Lower leg skin (tissue), 3 donors: ENCODE data around the gene FHL2.

Experiments
- POLR2A ChIP-seq, 2 donors: fragments of 450-650 bp; IDR thresholded peaks; one replicate each; pipeline ENCODE4 v1.6.1; 2016 to 2017; ENCODE audit warnings: antibody characterized with exemption in 2 of 2, mild to moderate bottlenecking in 1 of 2, moderate library complexity in 1 of 2
- TF ChIP-seq, protein P1 (sequence below), 3 donors: fragments of 450-650 bp; IDR thresholded peaks; one replicate each; pipeline ENCODE4 v1.5.1; 2016; ENCODE audit warnings: antibody characterized with exemption in 3 of 3, mild to moderate bottlenecking in 3 of 3, moderate library complexity in 2 of 3

DNA sequence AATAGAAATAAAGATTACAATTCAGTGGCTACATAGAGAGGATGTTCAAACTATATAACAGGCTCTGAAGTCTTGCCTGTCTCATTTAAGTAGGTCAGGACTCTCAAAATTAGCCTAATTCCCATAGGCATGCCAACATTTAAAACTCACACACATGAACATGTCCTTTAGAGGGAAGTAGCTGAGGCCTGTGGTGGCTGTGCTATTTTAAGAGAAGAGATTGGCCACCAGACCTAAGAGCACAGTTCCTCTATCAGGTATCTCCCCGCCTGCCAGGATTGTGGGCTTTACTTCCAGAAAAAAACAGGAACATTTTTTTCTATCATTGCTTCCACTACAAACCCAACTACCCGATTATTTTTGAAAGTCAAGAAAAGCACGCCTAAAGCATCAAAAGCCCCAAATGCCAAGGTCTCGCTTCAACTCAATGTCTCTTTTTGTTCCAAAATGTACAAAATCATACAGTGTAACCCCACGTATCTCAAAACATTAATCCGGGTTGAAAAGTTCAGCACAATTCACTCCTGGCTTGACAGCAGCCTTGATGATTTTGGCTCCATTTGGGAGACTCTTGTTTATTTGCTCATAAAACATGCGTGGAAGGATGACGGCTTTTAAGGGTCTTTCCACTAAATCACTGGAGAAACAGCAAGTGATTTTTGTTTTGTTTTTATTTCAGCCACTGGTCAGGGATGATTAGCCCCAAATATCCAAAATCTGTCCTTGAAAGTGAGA lies 15.3 kb downstream of the FHL2 start:
- TF ChIP-seq POLR2A (IDR thresholded peaks at IDR 0.05), result no peak
- TF ChIP-seq, protein P1, sequence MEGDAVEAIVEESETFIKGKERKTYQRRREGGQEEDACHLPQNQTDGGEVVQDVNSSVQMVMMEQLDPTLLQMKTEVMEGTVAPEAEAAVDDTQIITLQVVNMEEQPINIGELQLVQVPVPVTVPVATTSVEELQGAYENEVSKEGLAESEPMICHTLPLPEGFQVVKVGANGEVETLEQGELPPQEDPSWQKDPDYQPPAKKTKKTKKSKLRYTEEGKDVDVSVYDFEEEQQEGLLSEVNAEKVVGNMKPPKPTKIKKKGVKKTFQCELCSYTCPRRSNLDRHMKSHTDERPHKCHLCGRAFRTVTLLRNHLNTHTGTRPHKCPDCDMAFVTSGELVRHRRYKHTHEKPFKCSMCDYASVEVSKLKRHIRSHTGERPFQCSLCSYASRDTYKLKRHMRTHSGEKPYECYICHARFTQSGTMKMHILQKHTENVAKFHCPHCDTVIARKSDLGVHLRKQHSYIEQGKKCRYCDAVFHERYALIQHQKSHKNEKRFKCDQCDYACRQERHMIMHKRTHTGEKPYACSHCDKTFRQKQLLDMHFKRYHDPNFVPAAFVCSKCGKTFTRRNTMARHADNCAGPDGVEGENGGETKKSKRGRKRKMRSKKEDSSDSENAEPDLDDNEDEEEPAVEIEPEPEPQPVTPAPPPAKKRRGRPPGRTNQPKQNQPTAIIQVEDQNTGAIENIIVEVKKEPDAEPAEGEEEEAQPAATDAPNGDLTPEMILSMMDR (IDR thresholded peaks at IDR 0.05), result no peak
